K562 (cell line): ENCODE results near the gene COQ5. TPM values are rescaled to one million over a fixed set of nuclear protein-coding genes. Genes with fewer than 3 reads are reported as not detected.

Source experiments
- ATAC-seq: fragments of 200-7000 bp; cut with Tn5 transposase; 3 replicates; pipeline ENCODE4 v1.9.1; 2020; ENCODE audit warnings: moderate library complexity
- BruUV-seq: library from RNA; stranded (reverse); fragments of 400-500 nt; replicated peaks from 2 replicates; lab custom pipeline; 2021; lab: Mats Ljungman, UMichigan
- CTCF ChIA-PET: fragments of 300-600 bp; formaldehyde crosslinking; extraction: SDS; loops from one replicate; lab custom pipeline; 2021; ENCODE audit warnings: low intra/inter-chr PET ratio; lab: Yijun Ruan, JAX
- POLR2A ChIA-PET: fragments of 300-600, 350-650 bp; sonication (Branson Sonifier 250); formaldehyde crosslinking; extraction: SDS; loops from one replicate; lab custom pipeline; 2021; ENCODE audit warnings: antibody characterized with exemption, inconsistent platforms; lab: Yijun Ruan, JAX
- DNase-seq, 4 experiments: peaks; one replicate each; pipeline versions ENCODE4 v3.0.0 to v3.0.0-alpha.2; 2011 to 2018; ENCODE audit warnings: low spot score in 3 of 4, mixed read lengths in 3 of 4; ENCODE audit errors: extremely low read depth in 1 of 4
- FAIRE-seq: peaks from 2 replicates; lab custom pipeline; 2011; peaks lifted over from hg19 to GRCh38; lab: Jason Lieb, UNC
- H2AFZ ChIP-seq: 2 replicates; pipeline ENCODE4 v1.6.0; 2011; ENCODE audit warnings: low read depth, low read length, control low read depth, inconsistent platforms
- H3K27ac ChIP-seq: fragments of 200-600 bp; 3 replicates; pipeline ENCODE4 v1.8.0; 2011; ENCODE audit warnings: low read depth, mild to moderate bottlenecking, control low read depth, inconsistent platforms, low read length, moderate library complexity, mixed read lengths; ENCODE audit errors: extremely low read depth
- H3K27me3 ChIP-seq, 2 experiments: fragments of 300-600 bp in 1 of 2; 2 replicates in 1 of 2; 3 replicates in 1 of 2; pipeline versions ENCODE4 v1.6.0 to v1.8.0; 2011; ENCODE audit warnings: inconsistent platforms in 2 of 2, low read length in 2 of 2, mild to moderate bottlenecking in 1 of 2, mixed read lengths in 1 of 2, moderate library complexity in 1 of 2; ENCODE audit not compliant: control insufficient read depth in 2 of 2, insufficient read depth in 2 of 2
- H3K36me3 ChIP-seq: fragments of 300-600 bp; 3 replicates; pipeline ENCODE4 v1.8.0; 2011; ENCODE audit warnings: mild to moderate bottlenecking, low read length, inconsistent platforms; ENCODE audit not compliant: control insufficient read depth, insufficient read depth
- H3K4me1 ChIP-seq, 2 experiments: fragments of 200-600 bp in 1 of 2; replicated peaks in 1 of 2; 2 replicates in 1 of 2; 3 replicates in 1 of 2; pipeline versions ENCODE4 v1.5.1 to v1.8.0; 2011; ENCODE audit warnings: inconsistent platforms in 2 of 2, low read length in 2 of 2, mild to moderate bottlenecking in 1 of 2, mixed read lengths in 1 of 2, moderate library complexity in 1 of 2; ENCODE audit not compliant: control insufficient read depth in 2 of 2, insufficient read depth in 2 of 2
- H3K4me2 ChIP-seq: 2 replicates; pipeline ENCODE4 v1.6.1; 2011; ENCODE audit warnings: low read length, control low read depth, inconsistent platforms, mixed read lengths; ENCODE audit not compliant: insufficient read depth
- H3K4me3 ChIP-seq: fragments of 200-600 bp; sonication (generic), shearing (Covaris generic); 2 replicates; pipeline ENCODE4 v1.5.1; 2016; ENCODE audit warnings: control low read depth, inconsistent platforms
- H3K79me2 ChIP-seq: fragments of 200-600 bp; 3 replicates; pipeline ENCODE4 v1.8.0; 2011; ENCODE audit warnings: low read length, inconsistent platforms; ENCODE audit not compliant: control insufficient read depth, insufficient read depth
- H3K9ac ChIP-seq, 2 experiments: 2 replicates each; pipeline versions ENCODE4 v1.6.0 to v1.6.1; 2011; ENCODE audit warnings: low read depth in 2 of 2, low read length in 2 of 2, control low read depth in 1 of 2, inconsistent platforms in 1 of 2, mild to moderate bottlenecking in 1 of 2, mixed read lengths in 1 of 2; ENCODE audit not compliant: insufficient read depth in 1 of 2
- H3K9me1 ChIP-seq: one replicate; pipeline ENCODE4 v1.6.0; 2011; ENCODE audit warnings: inconsistent platforms, mild to moderate bottlenecking, low read length, moderate library complexity; ENCODE audit not compliant: control insufficient read depth, insufficient read depth
- H3K9me3 ChIP-seq: replicated peaks from 2 replicates; pipeline ENCODE4 v1.5.1; 2011; ENCODE audit warnings: low read depth, low read length, inconsistent platforms; ENCODE audit not compliant: control insufficient read depth, insufficient read depth
- H4K20me1 ChIP-seq: replicated peaks from 2 replicates; pipeline ENCODE4 v1.6.1; 2011; ENCODE audit warnings: low read length, inconsistent platforms, mixed read lengths; ENCODE audit not compliant: control insufficient read depth, insufficient read depth
- AFF1 ChIP-seq, 2 experiments: fragments of 450-650 bp; IDR thresholded peaks; 2 replicates each; pipeline ENCODE4 v1.6.1; 2018; ENCODE audit warnings: mild to moderate bottlenecking in 2 of 2, low read depth in 1 of 2; ENCODE audit not compliant: partially characterized antibody in 2 of 2
- BRD9 ChIP-seq: fragments of 450-650 bp; IDR thresholded peaks from 2 replicates; pipeline ENCODE4 v1.6.1; 2018; ENCODE audit warnings: low read depth; ENCODE audit not compliant: partially characterized antibody
- CSDE1 ChIP-seq, 2 experiments: fragments of 450-650 bp; IDR thresholded peaks; 2 replicates each; pipeline ENCODE4 v1.6.1; 2016; ENCODE audit warnings: mild to moderate bottlenecking in 1 of 2
- EP400 ChIP-seq: fragments of 450-650 bp; IDR thresholded peaks from 2 replicates; pipeline ENCODE4 v1.6.1; 2017; ENCODE audit warnings: antibody characterized with exemption, mild to moderate bottlenecking, moderate library complexity
- HMBOX1 ChIP-seq: sonication (generic); IDR thresholded peaks from 2 replicates; pipeline ENCODE4 v1.6.1; 2016
- ILF3 ChIP-seq: fragments of 450-650 bp; IDR thresholded peaks from 2 replicates; pipeline ENCODE4 v1.6.1; 2018; ENCODE audit warnings: antibody characterized with exemption, mild to moderate bottlenecking, moderate library complexity, borderline replicate concordance
- NFIC ChIP-seq: fragments of 450-650 bp; IDR thresholded peaks from 2 replicates; pipeline ENCODE4 v1.6.1; 2017; ENCODE audit warnings: mild to moderate bottlenecking, inconsistent platforms
- PCBP2 ChIP-seq: fragments of 200-400 bp; formaldehyde crosslinking; IDR thresholded peaks from 2 replicates; pipeline ENCODE4 v1.6.1; 2018; ENCODE audit warnings: low read length, low read depth, mild to moderate bottlenecking, moderate library complexity; ENCODE audit not compliant: poor library complexity, severe bottlenecking
- ZNF699 ChIP-seq: fragments of 250-450 bp; sonication (Bioruptor Pico); IDR thresholded peaks from 2 replicates; pipeline ENCODE4 v1.8.0; 2021; ENCODE audit warnings: mild to moderate bottlenecking, moderate library complexity; ENCODE audit not compliant: insufficient replicate concordance
- ZZZ3 ChIP-seq: fragments of 450-650 bp; IDR thresholded peaks from 2 replicates; pipeline ENCODE4 v1.6.1; 2016; ENCODE audit warnings: antibody characterized with exemption, mild to moderate bottlenecking, moderate library complexity
- WGBS: fragments of 100-300 bp; shearing (Covaris generic); methylation state at CpG from one replicate; pipeline ENCODE4 v1.1.6; 2016; ENCODE audit warnings: low coverage, mixed read lengths; ENCODE audit not compliant: insufficient coverage; ENCODE audit errors: missing lambda C conversion rate; 5-methylcytosine and 5-hydroxymethylcytosine counted together
- in situ Hi-C: fragments of 300-500 bp; cut with MboI; formaldehyde crosslinking; loops from 4 replicates; pipeline ENCODE4 v1.15.0; 2018; ENCODE audit warnings: inconsistent platforms, mixed read lengths
- intact Hi-C: fragments of 100-400 bp; cut with micrococcal nuclease; formaldehyde crosslinking; loops from 2 replicates; pipeline ENCODE4 v1.14.2; 2022
- polyA plus RNA-seq, 8 experiments: library from polyadenylated mRNA; depleted of rRNA in 4 of 8; stranded (reverse) in 5 of 8; unstranded in 3 of 8; fragments of >200 nt; fragmentation: Nextera tagmentation in 2 of 8; fragmentation: Illumina TruSeq in 1 of 8; extraction: Ambion mirVana in 2 of 8; extraction: Trizol in 1 of 8; gene quantifications; 2 replicates each; pipeline versions ENCODE4 v1.2.1 to v1.2.3, GENCODE V29; 2011 to 2014; ENCODE audit warnings: inconsistent platforms in 1 of 8, missing spikeins in 1 of 8
- total RNA-seq, 7 experiments: library from RNA; depleted of rRNA in 6 of 7; stranded (reverse); fragments of >200 nt in 6 of 7; fragmentation: Illumina TruSeq in 2 of 7; extraction: Trizol in 2 of 7; gene quantifications; 2 replicates each; pipeline versions ENCODE4 v1.2.1 to v1.2.3, GENCODE V29; 2011 to 2021; ENCODE audit warnings: low replicate concordance in 1 of 7

Gene COQ5
- total and polyA plus RNA-seq, 9 of the 15 experiments (the other 6 are each of a cell fraction or from before 2014, with no cell fraction given): 19.2 to 59.7 (median 30.4) TPM

GRCh38 chr12:120538281-120539156 lies 9.6 kb upstream of the COQ5 start:
- ChIA-PET CTCF (no interaction called here), POLR2A (interaction anchor here (0.6 to 4.1 kb wide), 16 partner anchors 10 to 338 kb away, joined by 3 to 26 read pairs (median 3); partner anchors contain the start of genes COQ5, DYNLL1, RNU4-2 and RPLP0)
- no peak overlapping the region for H2AFZ ChIP-seq
- H3K9me3 ChIP-seq: no peaks in the 10 kb centered on the region
- peaks cover 37 to 49% of the 10 kb centered on the region in 2 experiments for H3K4me1 ChIP-seq
- no peak overlapping the region; a peak in 1 of 4 replicates for H3K9ac ChIP-seq
- no TSS peak for BruUV-seq
- no peaks in the 10 kb centered on the region for H3K9me1 ChIP-seq
- 59% methylated on average over 6 of the region's 6 CpGs for WGBS
- peaks cover 55% of the 10 kb centered on the region for H3K36me3 ChIP-seq
- DNase-seq: peak in 2 of 4 experiments; percentile 17 to 34
- H3K4me3 ChIP-seq: no peak overlapping the region
- no peak for FAIRE-seq
- ATAC-seq: no peak
- H3K27me3 ChIP-seq: no peaks in the 10 kb centered on the region
- H3K79me2 ChIP-seq: peaks cover 85% of the 10 kb centered on the region
- in situ Hi-C loops: no loop called here
- TF ChIP-seq CSDE1 (IDR thresholded peaks at IDR 0.05) (no peak), ILF3 (peak; percentile 51; the same call in 1 of the 2 replicates), ZZZ3 (no peak), AFF1 (IDR thresholded peaks at IDR 0.05; ENCODE audit: low read depth in 1 of 2, partially characterized antibody in 2 of 2) (no peak), EP400 (0 out of 2 replicates have a peak, but pooled peaks have one; percentile 3), BRD9 (no peak), NFIC (peak; percentile 16; the same call in 1 of the 2 replicates), PCBP2 (no peak), HMBOX1 (peak; percentile 78), ZNF699 (no peak)
- TF ChIP-seq, all 486 proteins: peak for 4
- Histone ChIP-seq H3K4me2 (peak overlapping the region; percentile 1; the same call in 1 of the 2 replicates), H4K20me1 (peaks cover 67% of the 10 kb centered on the region), H3K27ac (no peak overlapping the region)
- intact Hi-C loops: no loop called here
